Activated naive CD4-positive, alpha-beta T cell treated with anti-CD3 and anti-CD28 coated beads, Interleukin-2, amount 50 U/mL, for 72 hours (primary cell): Measurements from ENCODE around the gene PPFIA1. TPM values are rescaled to one million over a fixed set of nuclear protein-coding genes. Genes with fewer than 3 reads are reported as not detected.

ENCODE experiments used
- ATAC-seq, 2 donors: fragments of 150-1000 bp; cut with Tn5 transposase; 2 replicates each; pipeline ENCODE4 v1.10.0; 2021; ENCODE audit warnings: mild to moderate bottlenecking in 2 of 2, moderate library complexity in 2 of 2
- DNase-seq, 2 donors: peaks; one replicate each; pipeline ENCODE4 v3.0.0; 2021 to 2022; ENCODE audit warnings: low spot score in 2 of 2
- H3K27ac Mint-ChIP-seq, 2 donors: one replicate each; pipeline ENCODE4 v1.8.0; 2022; ENCODE audit warnings: mild to moderate bottlenecking in 2 of 2, mixed read lengths in 2 of 2
- H3K36me3 Mint-ChIP-seq, 2 donors: one replicate each; pipeline ENCODE4 v1.8.0; 2022; ENCODE audit warnings: mixed read lengths in 2 of 2
- H3K9me3 Mint-ChIP-seq, 2 donors: one replicate each; pipeline ENCODE4 v1.8.0; 2022; ENCODE audit warnings: mixed read lengths in 2 of 2
- total RNA-seq, 2 donors: library from RNA; stranded (reverse); gene quantifications; one replicate each; pipeline ENCODE4 v1.2.3, GENCODE V29; 2022

Gene PPFIA1
- total RNA-seq, 2 donors from 2014 or later, result 31.4 to 37.9 TPM

GRCh38 chr11:70432065-70432464, 161.6 kb downstream of the PPFIA1 start:
- no peak for DNase-seq
- no peaks in the 10 kb centered on the region for H3K9me3 Mint-ChIP-seq
- ATAC-seq, result no peak
- H3K36me3 Mint-ChIP-seq, result peaks cover 0 to 7% of the 10 kb centered on the region in 2 donors
- H3K27ac Mint-ChIP-seq, result no peak overlapping the region

DNA sequence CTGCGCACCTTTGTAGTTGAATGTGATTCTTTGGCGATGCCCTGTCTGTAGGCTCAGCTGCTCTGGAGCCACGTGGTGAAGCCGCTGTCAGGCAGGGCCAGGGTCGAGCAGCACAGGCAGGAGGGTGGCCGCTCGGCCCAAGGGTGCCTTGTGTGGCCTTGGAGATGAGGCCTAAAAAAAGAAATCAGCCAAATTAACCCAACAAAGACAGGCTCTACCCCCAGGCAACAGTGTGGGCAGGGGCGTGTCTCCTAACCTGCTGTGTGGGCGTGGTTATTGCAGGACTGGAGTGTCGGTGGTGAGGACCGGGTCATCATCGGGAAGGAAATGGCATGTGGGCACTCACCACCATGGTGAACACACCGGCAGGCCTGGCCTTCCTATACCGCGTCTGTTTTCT, 162.1 kb downstream of the PPFIA1 start:
- ATAC-seq, result no peak
- no peaks in the 10 kb centered on the region for H3K9me3 Mint-ChIP-seq
- peaks cover 0 to 7% of the 10 kb centered on the region in 2 donors for H3K36me3 Mint-ChIP-seq
- H3K27ac Mint-ChIP-seq, result no peak overlapping the region
- DNase-seq, result no peak

DNA sequence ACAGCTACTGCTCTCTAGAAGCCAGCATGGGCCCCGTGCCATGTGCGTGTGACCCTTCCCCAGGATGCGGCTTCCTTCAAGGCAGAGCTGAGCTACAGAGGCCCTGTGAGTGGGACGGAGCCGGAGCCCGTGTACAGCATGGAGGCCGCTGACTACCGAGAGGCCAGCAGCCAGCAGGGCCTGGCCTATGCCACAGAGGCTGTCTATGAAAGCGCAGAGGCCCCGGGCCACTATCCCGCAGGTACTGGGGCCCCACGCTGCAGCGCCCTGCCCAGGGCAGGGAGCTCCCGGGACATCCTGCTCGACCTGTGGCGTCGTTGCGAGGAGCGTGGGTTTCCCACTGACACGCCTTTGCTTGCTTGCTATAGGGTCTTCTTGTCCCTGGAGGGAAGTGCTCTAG, 162.5 kb downstream of the PPFIA1 start:
- DNase-seq (no peak), ATAC-seq (no peak)
- Mint-ChIP-seq H3K36me3 (peaks cover 0 to 7% of the 10 kb centered on the region in 2 donors), H3K27ac (no peak overlapping the region), H3K9me3 (no peaks in the 10 kb centered on the region)

DNA sequence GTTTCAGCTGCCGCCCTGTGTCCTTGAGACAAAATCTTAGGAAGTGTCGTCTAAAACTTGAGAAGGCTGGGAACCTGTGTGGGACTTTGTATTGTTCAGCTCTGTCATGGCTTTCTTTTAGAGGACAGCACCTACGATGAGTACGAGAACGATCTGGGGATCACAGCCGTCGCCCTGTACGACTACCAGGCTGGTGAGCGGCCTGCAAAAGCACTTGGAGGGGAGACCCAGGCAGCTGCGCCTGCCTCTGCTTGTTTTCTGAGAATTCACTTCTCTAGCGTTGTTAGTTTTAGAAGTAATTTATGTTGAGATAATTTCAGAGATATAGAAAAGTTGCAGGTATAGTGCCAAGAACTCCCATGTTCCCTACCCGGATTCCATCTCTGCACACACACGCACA, 163.0 kb downstream of the PPFIA1 start:
- no peak overlapping the region for H3K27ac Mint-ChIP-seq
- DNase-seq (no peak), ATAC-seq (no peak)
- peaks cover 0 to 7% of the 10 kb centered on the region in 2 donors for H3K36me3 Mint-ChIP-seq
- no peaks in the 10 kb centered on the region for H3K9me3 Mint-ChIP-seq

Other genes starting within 250 kb of the PPFIA1 start
- gene ANO1, start 192.4 kb upstream of the PPFIA1 start, total RNA-seq, result under 1 TPM in 1 of 2 donors, not detected in 1; 0.33 TPM
- gene FADD, start 67.4 kb upstream of the PPFIA1 start, total RNA-seq, result 10 to 100 TPM; 22.7 to 34.4 TPM
- gene CTTN, start 127.8 kb downstream of the PPFIA1 start, total RNA-seq, result 10 to 100 TPM in 1 of 2 donors, 1 to 10 TPM in 1; 9.7 to 45.1 TPM